MM.1S (cell line): ENCODE measurements around the gene HAT1.

Experiments
- CTCF ChIP-seq: fragments of 300-600 bp; sonication (generic); IDR thresholded peaks from 2 replicates; pipeline ENCODE4 v1.5.1; 2016; ENCODE audit warnings: antibody characterized with exemption, low read length, mixed read lengths
- EZH2phosphoT487 ChIP-seq: fragments of 300-600 bp; sonication (generic); IDR thresholded peaks from 2 replicates; pipeline ENCODE4 v1.6.1; 2018; ENCODE audit warnings: antibody characterized with exemption, low read length

GRCh38 chr2:171995586-171995985, 73.3 kb downstream of the HAT1 start:
- TF ChIP-seq CTCF, result no peak
- TF ChIP-seq EZH2phosphoT487, result no peak
